ENCODE results near the gene RNF217.

GRCh38 chr6:125094563-125094962 lies 132.3 kb downstream of the RNF217 start:
- TF ChIP-seq CTCF (IDR thresholded peaks at IDR 0.05) (no peak), POLR2AphosphoS5 (IDR thresholded peaks at IDR 0.05) (no peak)
